GM19099 (cell line): Measurements from ENCODE around the gene LIPE.

ENCODE experiments used
- POLR2A ChIP-seq: IDR thresholded peaks from 3 replicates; pipeline ENCODE4 v1.6.1; 2011; ENCODE audit warnings: low read depth; ENCODE audit not compliant: insufficient read length; ENCODE audit errors: extremely low read depth

The LIPE gene

DNA sequence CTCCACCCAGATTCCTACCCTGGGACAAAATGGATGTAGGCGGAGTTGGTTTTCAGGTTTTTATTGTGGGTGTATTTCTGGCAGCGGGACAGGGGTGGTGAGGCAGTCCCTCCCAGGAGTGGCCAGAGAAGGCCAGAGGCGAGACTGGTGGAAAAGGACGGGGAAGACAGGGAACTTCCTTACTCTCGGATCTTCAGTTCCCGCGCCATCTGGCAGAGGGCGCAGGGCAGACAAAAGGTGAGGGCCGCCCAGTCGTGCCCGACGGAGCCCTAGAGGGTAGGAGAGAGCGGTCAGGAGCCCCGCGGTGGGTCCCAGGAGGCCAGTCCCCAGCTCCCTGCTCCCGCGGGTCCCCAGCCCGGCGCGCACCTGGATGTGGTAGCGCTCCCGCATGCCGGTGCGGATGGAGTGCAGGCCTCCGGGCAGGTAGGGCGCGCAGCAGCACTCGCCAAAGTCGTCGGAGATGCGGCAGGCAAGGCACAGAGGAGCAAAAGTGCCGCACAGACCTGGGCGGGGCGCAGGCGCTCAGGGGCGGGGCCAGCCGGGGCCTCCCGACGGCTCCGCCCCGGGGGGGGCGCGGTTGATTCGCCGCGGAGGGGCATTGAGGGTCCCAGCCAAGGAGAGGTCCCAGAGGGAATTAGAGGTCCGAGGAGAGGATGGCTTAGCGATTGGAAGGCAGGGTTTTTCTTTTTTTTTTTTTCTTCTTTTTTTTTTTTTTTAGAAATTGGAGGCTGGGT is 40.0 kb downstream of the LIPE start:
- TF ChIP-seq POLR2A: no peak

DNA sequence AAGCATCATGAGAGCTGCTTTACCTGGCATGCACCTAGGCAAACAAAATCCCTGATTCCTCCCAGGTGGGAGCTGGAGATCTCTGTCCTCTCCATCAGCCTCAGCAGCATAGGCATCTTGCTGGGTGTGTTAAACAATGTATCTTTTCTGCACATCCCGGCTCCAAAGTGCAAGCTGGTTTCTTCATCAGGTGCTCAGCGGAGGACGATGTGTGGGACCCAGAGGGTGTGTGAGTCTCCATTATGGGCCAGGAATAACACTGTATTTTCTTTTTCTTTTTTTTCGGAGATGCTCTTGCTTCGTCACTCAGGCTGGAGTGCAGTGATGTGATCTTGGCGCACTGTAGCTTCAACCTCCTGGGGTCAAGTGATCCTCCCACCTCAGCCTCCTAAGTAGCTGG is 47.0 kb downstream of the LIPE start:
- TF ChIP-seq POLR2A: no peak

DNA sequence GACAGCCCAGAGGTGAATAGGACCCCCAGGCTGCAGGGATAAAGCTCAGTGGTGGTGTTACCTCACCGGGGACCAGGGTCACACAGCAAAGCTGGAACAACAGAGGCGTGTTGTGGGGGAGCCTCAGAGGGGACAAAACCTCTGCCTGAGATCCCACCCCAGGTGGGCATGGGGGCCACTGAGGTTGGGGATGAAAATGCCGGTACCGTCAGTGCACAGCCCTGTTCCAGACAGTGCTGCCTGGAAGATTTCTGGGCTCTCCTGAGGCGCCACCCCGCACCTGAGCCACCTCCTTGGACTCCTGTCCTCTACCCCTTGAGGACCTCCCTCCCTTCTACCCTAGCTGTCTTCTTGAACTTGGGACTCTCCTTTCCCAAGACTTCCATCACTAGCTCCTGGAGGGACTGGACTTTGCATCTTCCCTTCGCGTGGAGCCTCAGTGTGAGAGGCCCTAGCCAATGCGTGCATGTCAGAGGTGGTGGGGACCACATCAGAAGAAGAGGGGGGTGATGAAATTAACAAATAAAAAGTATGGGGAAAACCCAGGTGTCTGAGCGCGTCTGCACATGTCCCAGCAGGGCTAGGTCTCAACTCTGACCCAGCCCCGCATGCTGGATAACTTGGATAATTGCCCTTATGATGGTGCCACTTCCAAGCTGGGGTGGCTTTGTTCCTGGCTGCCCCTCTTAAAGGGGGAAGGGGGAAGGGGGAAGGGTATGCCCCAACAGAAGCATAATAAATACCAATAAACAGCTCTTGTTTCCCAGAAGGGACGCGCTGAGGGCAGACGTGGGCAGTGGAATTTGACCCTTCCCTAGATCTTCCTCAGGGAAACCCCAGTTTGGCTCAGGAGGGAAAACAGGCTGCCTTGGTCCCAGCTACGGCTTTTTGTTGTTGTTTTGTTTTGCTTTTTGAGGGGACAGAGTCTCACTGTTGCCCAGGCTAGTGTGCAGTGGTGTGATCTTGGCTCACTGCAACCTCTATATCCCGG is 48.7 kb downstream of the LIPE start:
- no peak for TF ChIP-seq POLR2A

DNA sequence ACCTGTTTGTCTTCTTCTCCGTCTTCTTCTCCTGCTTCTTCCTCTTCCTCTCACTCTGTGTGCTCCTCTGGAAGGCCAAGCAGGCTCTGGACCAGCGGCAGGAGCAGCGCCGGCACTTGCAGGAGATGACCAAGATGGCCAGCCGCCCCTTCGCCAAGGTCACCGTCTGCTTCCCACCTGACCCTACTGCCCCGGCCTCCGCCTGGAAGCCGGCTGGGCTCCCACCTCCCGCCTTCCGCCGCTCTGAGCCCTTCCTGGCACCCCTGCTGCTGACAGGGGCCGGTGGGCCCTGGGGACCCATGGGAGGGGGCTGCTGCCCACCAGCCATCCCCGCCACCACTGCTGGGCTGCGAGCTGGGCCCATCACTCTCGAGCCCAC is 51.0 kb downstream of the LIPE start:
- TF ChIP-seq POLR2A: no peak

DNA sequence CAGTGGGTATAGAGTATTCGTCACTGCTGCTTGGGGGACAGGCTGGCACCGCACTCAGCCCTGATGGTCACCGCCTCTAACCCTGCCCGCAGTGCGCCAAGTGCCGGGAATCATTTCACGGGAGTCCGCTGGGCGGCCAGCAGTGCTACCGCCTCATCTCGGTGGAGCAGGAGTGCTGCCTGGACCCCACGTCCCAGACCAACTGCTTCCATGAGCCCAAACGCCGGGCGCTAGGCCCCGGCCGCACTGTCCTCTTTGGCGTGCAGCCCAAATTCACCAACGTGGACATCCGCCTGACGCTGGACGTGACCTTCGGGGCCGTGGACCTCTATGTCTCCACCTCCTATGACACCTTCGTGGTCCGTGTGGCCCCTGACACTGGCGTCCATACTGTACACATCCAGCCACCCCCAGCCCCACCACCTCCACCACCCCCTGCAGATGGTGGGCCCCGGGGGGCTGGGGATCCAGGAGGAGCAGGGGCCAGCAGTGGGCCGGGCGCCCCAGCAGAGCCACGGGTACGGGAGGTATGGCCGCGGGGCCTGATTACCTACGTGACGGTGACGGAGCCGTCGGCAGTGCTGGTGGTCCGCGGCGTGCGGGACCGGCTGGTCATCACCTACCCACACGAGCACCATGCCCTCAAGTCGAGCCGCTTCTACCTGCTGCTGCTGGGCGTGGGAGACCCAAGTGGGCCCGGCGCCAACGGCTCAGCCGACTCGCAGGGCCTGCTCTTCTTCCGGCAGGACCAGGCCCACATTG is 51.6 kb downstream of the LIPE start:
- no peak for TF ChIP-seq POLR2A

DNA sequence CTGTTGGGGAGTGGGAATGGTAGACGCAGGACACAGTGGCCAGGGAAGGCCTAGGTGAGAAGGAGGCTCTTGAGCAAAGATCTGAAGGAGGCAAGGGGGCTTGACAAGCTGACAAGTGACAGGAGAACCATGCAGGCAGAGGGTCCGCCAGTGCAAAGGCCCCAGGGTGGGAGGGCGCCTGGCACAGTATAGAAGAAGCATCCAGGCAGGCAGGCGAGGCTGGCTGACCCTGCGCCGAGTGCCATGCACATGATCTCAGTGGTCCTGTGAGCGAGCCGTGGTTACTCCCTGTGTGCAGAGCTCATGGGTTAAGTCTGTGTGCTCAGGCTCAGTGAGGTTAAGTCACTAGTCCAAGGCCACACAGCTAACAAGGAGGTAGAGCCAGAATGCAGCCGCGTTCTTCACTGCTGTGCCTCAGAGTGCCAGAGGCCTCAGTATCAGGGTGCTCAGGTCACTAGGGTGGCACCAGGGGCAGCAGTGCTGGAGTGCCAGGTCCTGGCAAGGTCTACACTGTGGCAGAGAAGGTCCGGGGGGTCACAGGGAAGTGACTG is 52.3 kb downstream of the LIPE start:
- no peak for TF ChIP-seq POLR2A

DNA sequence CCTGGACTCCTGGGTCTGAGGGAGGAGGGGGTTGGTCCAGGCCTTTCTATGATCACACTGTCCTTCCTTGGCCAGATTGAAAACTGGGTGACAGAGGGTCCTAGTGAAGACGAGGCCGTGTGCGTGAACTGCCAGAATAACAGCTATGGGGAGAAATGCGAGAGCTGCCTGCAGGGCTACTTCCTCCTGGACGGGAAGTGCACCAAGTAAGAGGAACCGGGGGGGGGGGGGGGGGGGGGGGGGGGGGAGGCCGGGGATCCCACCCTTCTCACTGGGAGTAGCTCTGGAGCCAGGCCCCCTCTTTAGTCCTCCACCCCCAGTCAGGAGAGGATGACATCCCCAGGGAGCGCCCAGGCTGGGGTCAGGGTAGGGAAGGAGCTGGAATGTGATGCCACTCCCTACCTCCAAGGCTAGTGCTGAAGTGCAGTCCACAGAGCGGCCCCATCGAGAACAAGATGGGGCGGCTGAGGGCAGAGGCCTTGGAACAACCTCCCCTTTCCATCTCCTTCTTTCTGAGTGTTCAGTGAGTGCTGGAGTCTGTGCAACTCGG is 56.5 kb downstream of the LIPE start:
- no peak for TF ChIP-seq POLR2A

DNA sequence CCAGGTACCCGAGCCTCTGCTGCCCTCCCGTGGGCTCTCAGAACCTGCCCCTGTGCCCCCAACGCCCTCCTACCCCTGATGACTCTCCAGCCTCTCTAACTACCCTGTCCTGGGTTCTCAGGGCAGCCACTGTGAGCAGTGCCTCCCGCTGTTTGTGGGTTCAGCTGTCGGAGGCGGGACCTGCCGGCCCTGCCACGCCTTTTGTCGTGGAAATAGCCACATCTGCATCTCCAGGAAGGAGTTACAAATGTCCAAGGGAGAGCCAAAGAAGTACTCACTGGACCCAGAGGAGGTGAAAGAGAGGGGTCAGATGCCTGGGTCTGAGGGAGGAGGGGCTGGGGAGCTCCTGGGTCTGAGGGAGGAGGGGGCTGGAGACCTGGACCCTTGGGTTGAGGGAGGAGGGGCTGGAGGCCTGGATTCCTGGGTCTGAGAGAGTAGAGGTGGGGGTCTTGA is 57.1 kb downstream of the LIPE start:
- TF ChIP-seq POLR2A: no peak

DNA sequence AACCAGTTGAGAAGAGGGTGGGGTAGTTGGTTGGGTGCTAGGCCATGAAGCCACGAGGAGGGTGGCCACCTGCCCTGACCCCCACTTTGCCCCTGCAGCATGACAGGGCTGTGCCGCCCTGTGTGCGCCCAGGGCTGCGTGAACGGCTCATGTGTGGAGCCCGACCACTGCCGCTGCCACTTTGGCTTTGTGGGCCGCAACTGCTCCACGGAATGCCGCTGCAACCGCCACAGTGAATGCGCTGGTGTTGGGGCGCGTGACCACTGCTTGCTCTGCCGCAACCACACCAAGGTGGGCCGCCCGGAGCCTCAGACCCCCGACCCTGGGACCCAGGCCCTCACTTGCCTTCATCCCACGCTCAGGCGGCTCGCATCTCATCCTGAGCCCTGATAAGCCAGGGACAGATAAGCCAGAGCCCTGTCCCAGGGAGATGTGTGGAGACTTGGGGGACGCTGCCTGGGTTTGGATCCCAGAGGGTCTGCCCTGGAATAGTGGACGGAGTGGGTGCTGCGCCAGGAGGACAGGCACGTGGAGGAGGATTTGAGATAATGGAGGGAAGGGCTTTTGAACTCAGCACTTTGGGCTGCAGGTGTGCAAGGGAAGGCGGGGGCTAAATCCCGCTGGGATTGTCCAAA is 57.6 kb downstream of the LIPE start:
- TF ChIP-seq POLR2A: no peak

DNA sequence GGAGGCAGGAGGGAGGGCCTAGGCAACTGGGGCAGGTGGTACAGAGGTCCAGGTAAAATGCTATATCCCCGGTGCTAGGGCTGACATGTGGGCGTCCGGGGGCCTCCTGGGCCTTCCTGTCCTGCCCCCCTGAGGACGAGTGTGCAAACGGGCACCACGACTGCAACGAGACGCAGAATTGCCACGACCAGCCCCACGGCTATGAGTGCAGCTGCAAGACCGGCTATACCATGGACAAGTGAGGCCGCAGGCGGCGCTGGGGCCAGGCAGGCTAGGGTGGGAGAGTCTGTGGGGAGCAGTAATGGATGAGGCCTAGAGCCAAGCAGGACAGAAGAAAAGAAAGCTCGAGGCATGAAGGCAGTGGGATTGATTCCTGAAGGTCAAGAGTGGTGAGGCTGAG is 58.4 kb downstream of the LIPE start:
- no peak for TF ChIP-seq POLR2A

DNA sequence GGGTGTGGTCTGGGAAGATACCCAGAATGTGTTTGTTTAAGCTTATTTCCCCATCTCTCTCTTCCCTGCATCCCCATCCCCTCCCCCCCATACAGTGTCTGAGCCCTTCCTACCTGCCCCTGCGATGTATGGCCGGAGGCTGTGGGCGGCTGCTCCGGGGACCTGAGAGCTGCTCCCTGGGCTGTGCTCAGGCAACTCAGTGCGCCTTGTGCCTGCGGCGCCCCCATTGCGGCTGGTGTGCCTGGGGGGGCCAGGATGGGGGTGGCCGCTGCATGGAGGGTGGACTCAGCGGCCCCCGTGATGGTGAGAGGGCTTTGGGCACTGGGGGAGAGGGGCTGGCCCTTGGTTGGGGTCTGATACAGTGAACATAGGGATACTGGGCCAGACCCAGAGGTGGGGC is 58.8 kb downstream of the LIPE start:
- TF ChIP-seq POLR2A: no peak

DNA sequence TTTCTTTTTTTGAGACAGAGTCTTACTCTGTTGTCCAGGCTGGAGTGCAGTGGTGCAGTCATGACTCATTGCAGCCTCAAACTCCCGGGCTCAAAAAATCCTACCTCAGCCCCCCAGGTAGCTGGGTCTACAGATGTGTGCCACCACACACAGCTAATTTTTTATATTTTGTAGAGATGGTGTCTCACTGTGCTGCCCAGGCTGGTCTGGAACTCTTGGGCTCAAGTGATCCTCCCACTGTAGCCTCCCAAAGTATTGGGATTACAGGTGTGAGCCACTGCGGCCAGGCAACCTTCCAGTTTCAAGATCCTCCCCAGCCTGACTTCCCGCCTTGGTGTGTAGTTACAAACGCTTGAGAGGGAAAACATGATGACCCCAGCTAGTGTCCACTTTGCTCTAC is 59.3 kb downstream of the LIPE start:
- TF ChIP-seq POLR2A: no peak

DNA sequence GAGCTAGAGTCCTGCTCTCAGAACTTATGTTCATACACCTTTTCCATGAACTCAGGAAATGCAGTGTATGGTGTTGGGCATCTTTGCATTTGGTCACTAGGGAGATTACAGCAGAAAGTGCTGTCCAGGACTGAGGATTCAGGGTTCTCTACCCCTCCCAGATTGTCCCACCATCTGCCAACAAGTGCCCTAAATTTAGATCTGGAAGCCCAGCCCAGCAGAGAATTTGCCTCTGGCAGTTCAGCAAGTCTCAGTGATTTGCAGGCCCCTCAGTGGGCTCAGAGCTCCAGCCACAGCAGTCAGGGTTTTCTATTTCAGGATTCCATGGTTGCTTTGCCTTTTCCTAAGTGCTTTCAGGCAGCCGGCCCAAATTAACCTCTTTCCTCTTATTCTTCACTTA is 60.5 kb downstream of the LIPE start:
- no peak for TF ChIP-seq POLR2A
